Activated T-cell treated with anti-CD3 and anti-CD28 coated beads, Interleukin-2, amount 50 U/mL, for 72 hours (primary cell): Measurements from ENCODE around the gene RAD1. TPM values are rescaled to one million over a fixed set of nuclear protein-coding genes. Genes with fewer than 3 reads are reported as not detected.

ENCODE experiments used
- ATAC-seq, 2 donors: fragments of 150-1000 bp; cut with Tn5 transposase; replicated peaks in 1 of 2; 2 replicates each; pipeline ENCODE4 v1.10.0; 2021; ENCODE audit warnings: moderate library complexity in 2 of 2, mild to moderate bottlenecking in 1 of 2
- DNase-seq, 2 donors: peaks; one replicate each; pipeline ENCODE4 v3.0.0; 2021 to 2022; ENCODE audit warnings: mixed read lengths in 1 of 2
- H3K27ac Mint-ChIP-seq: one replicate; pipeline ENCODE4 v1.8.0; 2022; ENCODE audit warnings: mild to moderate bottlenecking, moderate library complexity, mixed read lengths
- H3K27me3 Mint-ChIP-seq: one replicate; pipeline ENCODE4 v1.8.0; 2022; ENCODE audit warnings: low read depth, mixed read lengths
- H3K36me3 Mint-ChIP-seq, 2 donors: one replicate each; pipeline ENCODE4 v1.8.0; 2022; ENCODE audit warnings: mixed read lengths in 2 of 2, mild to moderate bottlenecking in 1 of 2; ENCODE audit not compliant: insufficient read depth in 2 of 2
- H3K4me1 Mint-ChIP-seq: one replicate; pipeline ENCODE4 v1.8.0; 2022; ENCODE audit warnings: low read depth, mixed read lengths
- H3K4me3 Mint-ChIP-seq, 2 donors: one replicate each; pipeline ENCODE4 v1.8.0; 2022; ENCODE audit warnings: mild to moderate bottlenecking in 2 of 2, mixed read lengths in 2 of 2, moderate library complexity in 2 of 2
- H3K9me3 Mint-ChIP-seq, 2 donors: one replicate each; pipeline ENCODE4 v1.8.0; 2022; ENCODE audit warnings: mixed read lengths in 2 of 2
- total RNA-seq, 2 donors: library from RNA; stranded (reverse); gene quantifications; one replicate each; pipeline ENCODE4 v1.2.3, GENCODE V29; 2022

Gene RAD1
- total RNA-seq, 2 donors from 2014 or later: 36.8 to 43.8 TPM

- DNase-seq: no peak
- peaks cover 0 to 1% of the 10 kb centered on the region in 2 donors for H3K36me3 Mint-ChIP-seq
- no peak overlapping the region for H3K27ac Mint-ChIP-seq
- H3K27me3 Mint-ChIP-seq: peaks cover 5% of the 10 kb centered on the region
- H3K4me3 Mint-ChIP-seq: no peak overlapping the region
- H3K4me1 Mint-ChIP-seq: no peaks in the 10 kb centered on the region
- peaks cover 0 to 3% of the 10 kb centered on the region in 2 donors for H3K9me3 Mint-ChIP-seq
- no peak for ATAC-seq
Observed at GRCh38 chr5:34870382-34870781, 44.9 kb downstream of the RAD1 start.

- DNase-seq (no peak), ATAC-seq (no peak)
- no peak overlapping the region for H3K27ac Mint-ChIP-seq
- H3K4me1 Mint-ChIP-seq: no peaks in the 10 kb centered on the region
- no peaks in the 10 kb centered on the region for H3K9me3 Mint-ChIP-seq
- H3K4me3 Mint-ChIP-seq: no peak overlapping the region
- H3K27me3 Mint-ChIP-seq: peaks cover 5% of the 10 kb centered on the region
- H3K36me3 Mint-ChIP-seq: no peaks in the 10 kb centered on the region
Observed at GRCh38 chr5:34869256-34869655, 46.0 kb downstream of the RAD1 start.

GRCh38 chr5:34868791-34869190 lies 46.5 kb downstream of the RAD1 start:
- H3K9me3 Mint-ChIP-seq: no peaks in the 10 kb centered on the region
- H3K4me3 Mint-ChIP-seq: no peak overlapping the region
- no peaks in the 10 kb centered on the region for H3K36me3 Mint-ChIP-seq
- ATAC-seq (no peak), DNase-seq (no peak)
- H3K4me1 Mint-ChIP-seq: no peaks in the 10 kb centered on the region
- H3K27me3 Mint-ChIP-seq: peaks cover 5% of the 10 kb centered on the region
- H3K27ac Mint-ChIP-seq: no peak overlapping the region

GRCh38 chr5:34867660-34868059 lies 47.6 kb downstream of the RAD1 start:
- ATAC-seq (no peak), DNase-seq (no peak)
- Mint-ChIP-seq H3K9me3 (no peaks in the 10 kb centered on the region), H3K27ac (no peak overlapping the region), H3K4me3 (no peak overlapping the region), H3K27me3 (no peaks in the 10 kb centered on the region), H3K36me3 (no peaks in the 10 kb centered on the region), H3K4me1 (no peaks in the 10 kb centered on the region)

- no peaks in the 10 kb centered on the region for H3K27me3 Mint-ChIP-seq
- ATAC-seq (no peak), DNase-seq (no peak)
- no peaks in the 10 kb centered on the region for H3K9me3 Mint-ChIP-seq
- H3K27ac Mint-ChIP-seq: no peak overlapping the region
- H3K4me3 Mint-ChIP-seq: no peak overlapping the region
- H3K36me3 Mint-ChIP-seq: no peaks in the 10 kb centered on the region
- H3K4me1 Mint-ChIP-seq: no peaks in the 10 kb centered on the region
Observed at GRCh38 chr5:34866989-34867471, 48.3 kb downstream of the RAD1 start.

GRCh38 chr5:34865091-34865490 lies 50.2 kb downstream of the RAD1 start:
- no peaks in the 10 kb centered on the region for H3K27me3 Mint-ChIP-seq
- H3K36me3 Mint-ChIP-seq: no peaks in the 10 kb centered on the region
- no peak overlapping the region for H3K27ac Mint-ChIP-seq
- H3K9me3 Mint-ChIP-seq: no peaks in the 10 kb centered on the region
- no peaks in the 10 kb centered on the region for H3K4me1 Mint-ChIP-seq
- no peak for ATAC-seq
- DNase-seq: no peak
- no peak overlapping the region for H3K4me3 Mint-ChIP-seq

GRCh38 chr5:34863946-34864345 lies 51.4 kb downstream of the RAD1 start:
- H3K4me1 Mint-ChIP-seq: no peaks in the 10 kb centered on the region
- H3K27ac Mint-ChIP-seq: no peak overlapping the region
- H3K4me3 Mint-ChIP-seq: no peak overlapping the region
- no peaks in the 10 kb centered on the region for H3K9me3 Mint-ChIP-seq
- ATAC-seq (no peak), DNase-seq (no peak)
- no peaks in the 10 kb centered on the region for H3K36me3 Mint-ChIP-seq
- H3K27me3 Mint-ChIP-seq: no peaks in the 10 kb centered on the region

- Mint-ChIP-seq H3K9me3 (no peaks in the 10 kb centered on the region), H3K27me3 (no peaks in the 10 kb centered on the region), H3K27ac (no peak overlapping the region), H3K4me3 (no peak overlapping the region), H3K36me3 (no peaks in the 10 kb centered on the region), H3K4me1 (no peaks in the 10 kb centered on the region)
- DNase-seq (no peak), ATAC-seq (no peak)
Observed at GRCh38 chr5:34859253-34859652, 56.1 kb downstream of the RAD1 start.

GRCh38 chr5:34858790-34859189 lies 56.5 kb downstream of the RAD1 start:
- Mint-ChIP-seq H3K27ac (no peak overlapping the region), H3K9me3 (no peaks in the 10 kb centered on the region), H3K4me1 (no peaks in the 10 kb centered on the region), H3K27me3 (no peaks in the 10 kb centered on the region), H3K36me3 (no peaks in the 10 kb centered on the region), H3K4me3 (no peak overlapping the region)
- DNase-seq (no peak), ATAC-seq (no peak)

GRCh38 chr5:34857894-34858293 lies 57.4 kb downstream of the RAD1 start:
- H3K4me3 Mint-ChIP-seq: no peak overlapping the region
- no peak overlapping the region for H3K27ac Mint-ChIP-seq
- no peak for DNase-seq
- no peaks in the 10 kb centered on the region for H3K4me1 Mint-ChIP-seq
- no peaks in the 10 kb centered on the region for H3K9me3 Mint-ChIP-seq
- H3K36me3 Mint-ChIP-seq: no peaks in the 10 kb centered on the region
- no peaks in the 10 kb centered on the region for H3K27me3 Mint-ChIP-seq
- ATAC-seq: no peak

GRCh38 chr5:34857161-34857560 lies 58.1 kb downstream of the RAD1 start:
- Mint-ChIP-seq H3K4me1 (no peaks in the 10 kb centered on the region), H3K9me3 (peaks cover 0 to 3% of the 10 kb centered on the region in 2 donors), H3K36me3 (no peaks in the 10 kb centered on the region), H3K27me3 (no peaks in the 10 kb centered on the region), H3K4me3 (no peak overlapping the region), H3K27ac (no peak overlapping the region)
- ATAC-seq (no peak), DNase-seq (no peak)

Other genes starting within 250 kb of the RAD1 start
- under 1 TPM; 0.56 to 0.58 TPM for gene TTC23L, start 76.3 kb downstream of the RAD1 start, total RNA-seq
- 10 to 100 TPM; 34.7 to 35.7 TPM for gene BRIX1, start 207 bp upstream of the RAD1 start, total RNA-seq
- gene DNAJC21, start 14.1 kb upstream of the RAD1 start, total RNA-seq: 10 to 100 TPM; 64.0 to 77.3 TPM
- gene AGXT2, start 132.4 kb upstream of the RAD1 start, total RNA-seq: not detected